ENCODE data around the gene ACTN3. TPM values are rescaled to one million over a fixed set of nuclear protein-coding genes. Genes with fewer than 3 reads are reported as not detected.

Gene ACTN3
- total RNA-seq, 4 donors from 2014 or later = not detected

- ATAC-seq = no peak
- Histone ChIP-seq H3K9me3 (no peaks in the 10 kb centered on the region), H3K27me3 (no peaks in the 10 kb centered on the region), H3K36me3 (no peaks in the 10 kb centered on the region), H3K4me3 (no peak overlapping the region), H3K27ac (no peak overlapping the region), H3K4me1 (peaks cover 0 to 29% (median 5%) of the 10 kb centered on the region in 3 donors)
- TF ChIP-seq CTCF (IDR thresholded peaks at IDR 0.05) (no peak), POLR2AphosphoS5 (IDR thresholded peaks at IDR 0.05) (no peak), POLR2A (IDR thresholded peaks at IDR 0.05) (no peak), EP300 (IDR thresholded peaks at IDR 0.05) (no peak)
- 91 to 100% methylated on average over 1 of the region's 1 CpG for WGBS, 2 donors (ENCODE audit: low coverage in 1 of 2)
Measured at GRCh38 chr11:66612458-66612857, 65.8 kb downstream of the ACTN3 start.

Other genes with a start within 250 kb of the ACTN3 start
- 10 to 100 TPM; 23.1 to 68.2 (median 27.0) TPM for gene CD248, start 229.9 kb upstream of the ACTN3 start, total RNA-seq
- 1 to 10 TPM; 3.8 to 9.3 (median 4.7) TPM for gene RIN1, start 210.5 kb upstream of the ACTN3 start, total RNA-seq
- gene BRMS1, start 201.8 kb upstream of the ACTN3 start, total RNA-seq = 10 to 100 TPM; 26.6 to 44.2 (median 35.5) TPM
- gene B4GAT1, start 199.3 kb upstream of the ACTN3 start, total RNA-seq = 10 to 100 TPM; 39.7 to 62.0 (median 47.6) TPM
- 1 to 10 TPM in 2 of 4 donors, under 1 TPM in 2; 0.27 to 3.2 (median 1.2) TPM for gene SLC29A2, start 175.1 kb upstream of the ACTN3 start, total RNA-seq
- gene NPAS4, start 125.9 kb upstream of the ACTN3 start, total RNA-seq = 1 to 10 TPM in 1 of 4 donors, under 1 TPM in 2, not detected in 1; 0.27 to 2.6 (median 0.93) TPM
- gene MRPL11, start 108.1 kb upstream of the ACTN3 start, total RNA-seq = 10 to 100 TPM; 36.3 to 48.1 (median 45.6) TPM
- gene PELI3, start 80.0 kb upstream of the ACTN3 start, total RNA-seq = 10 to 100 TPM; 20.5 to 43.9 (median 29.9) TPM
- 10 to 100 TPM; 11.5 to 35.3 (median 22.4) TPM for gene DPP3, start 66.5 kb upstream of the ACTN3 start, total RNA-seq
- gene BBS1, start 36.3 kb upstream of the ACTN3 start, total RNA-seq = 10 to 100 TPM; 49.2 to 95.1 (median 82.9) TPM
- gene ZDHHC24, start 855 bp upstream of the ACTN3 start, total RNA-seq = 10 to 100 TPM in 2 of 4 donors, 1 to 10 TPM in 2; 5.9 to 12.1 (median 10.4) TPM
- 100 to 1,000 TPM in 1 of 4 donors, 10 to 100 TPM in 3; 65.1 to 114 (median 88.4) TPM for gene CTSF, start 21.7 kb downstream of the ACTN3 start, total RNA-seq
- 1 to 10 TPM in 3 of 4 donors, under 1 TPM in 1; 0.27 to 1.2 (median 1.1) TPM for gene CCDC87, start 46.2 kb downstream of the ACTN3 start, total RNA-seq
- gene CCS, start 46.3 kb downstream of the ACTN3 start, total RNA-seq = 10 to 100 TPM; 28.1 to 41.7 (median 33.9) TPM
- 10 to 100 TPM; 25.6 to 66.6 (median 42.5) TPM for gene RBM14, start 69.7 kb downstream of the ACTN3 start, total RNA-seq
- 100 to 1,000 TPM in 3 of 4 donors, 10 to 100 TPM in 1; 98.2 to 114 (median 102) TPM for gene RBM4, start 91.8 kb downstream of the ACTN3 start, total RNA-seq
- 10 to 100 TPM; 10.7 to 28.2 (median 12.3) TPM for gene RBM4B, start 131.0 kb downstream of the ACTN3 start, total RNA-seq
- gene SPTBN2, start 182.3 kb downstream of the ACTN3 start, total RNA-seq = 10 to 100 TPM in 1 of 4 donors, 1 to 10 TPM in 3; 1.8 to 19.5 (median 5.6) TPM